Activated CD8-positive, alpha-beta T cell treated with anti-CD3 and anti-CD28 coated beads for 36 hours (primary cell): ENCODE results near the gene SHROOM2. TPM values are rescaled to one million over a fixed set of nuclear protein-coding genes. Genes with fewer than 3 reads are reported as not detected.

ENCODE experiments used
- ATAC-seq: fragments of 200-7000 bp; cut with Tn5 transposase; one replicate; pipeline ENCODE4 v1.10.0; 2021; ENCODE audit warnings: mild to moderate bottlenecking, moderate library complexity
- CTCF ChIA-PET: fragments of 350-600 bp; sonication (Branson Sonifier 250); formaldehyde crosslinking; loops from one replicate; lab custom pipeline; 2021; ENCODE audit warnings: antibody characterized with exemption; lab: Charles Lee
- POLR2A ChIA-PET: fragments of 350-600 bp; sonication (Branson Sonifier 250); formaldehyde crosslinking; loops from one replicate; lab custom pipeline; 2021; ENCODE audit warnings: antibody characterized with exemption; lab: Charles Lee
- DNase-seq: peaks from one replicate; pipeline ENCODE4 v3.0.0-alpha.2; 2020
- H3K27ac Mint-ChIP-seq: one replicate; pipeline ENCODE4 v1.8.0; 2021; ENCODE audit warnings: mild to moderate bottlenecking, mixed read lengths
- H3K27me3 Mint-ChIP-seq: one replicate; pipeline ENCODE4 v1.8.0; 2021; ENCODE audit warnings: mixed read lengths
- H3K36me3 Mint-ChIP-seq: one replicate; pipeline ENCODE4 v1.8.0; 2021; ENCODE audit warnings: low read depth, mixed read lengths
- H3K4me1 Mint-ChIP-seq: one replicate; pipeline ENCODE4 v1.8.0; 2021; ENCODE audit warnings: low read depth, mixed read lengths
- H3K4me3 Mint-ChIP-seq: one replicate; pipeline ENCODE4 v1.8.0; 2021; ENCODE audit warnings: mild to moderate bottlenecking, moderate library complexity, mixed read lengths
- H3K9me3 Mint-ChIP-seq: one replicate; pipeline ENCODE4 v1.8.0; 2021; ENCODE audit warnings: mixed read lengths
- CTCF ChIP-seq: fragments of 200-600 bp; IDR thresholded peaks from one replicate; pipeline ENCODE4 v1.8.0; 2022; ENCODE audit warnings: antibody characterized with exemption, mild to moderate bottlenecking
- intact Hi-C: fragments of 100-400 bp; cut with micrococcal nuclease; formaldehyde crosslinking; loops from one replicate; pipeline ENCODE4 v1.10.0; 2022
- total RNA-seq, 2 experiments: library from RNA; stranded (reverse); gene quantifications; one replicate each; pipeline ENCODE4 v1.2.3, GENCODE V29; 2021

Gene SHROOM2
- total RNA-seq, 2 experiments from 2014 or later: not detected

- Mint-ChIP-seq H3K4me3 (peak overlapping the region; percentile 50), H3K4me1 (peaks cover 17% of the 10 kb centered on the region), H3K36me3 (no peaks in the 10 kb centered on the region), H3K27ac (peak overlapping the region; percentile 79), H3K27me3 (no peaks in the 10 kb centered on the region), H3K9me3 (no peaks in the 10 kb centered on the region)
- TF ChIP-seq CTCF: no peak
- peak; percentile 92 for ATAC-seq
- DNase-seq: peak; percentile 86
- CTCF ChIA-PET: interaction anchor here (0.9 to 16.3 kb wide), 12 partner anchors 12 to 193 kb away, joined by 3 to 244 read pairs (median 4); no protein-coding TSS in a partner anchor
- intact Hi-C loops: loop anchor here (2.0 to 5.0 kb wide), 2 partner anchors 110 to 121 kb away; no protein-coding TSS in a partner anchor
- POLR2A ChIA-PET: interaction anchor here (0.6 to 1.8 kb wide), 4 partner anchors 15 to 124 kb away, joined by 3 to 15 read pairs (median 4); no protein-coding TSS in a partner anchor
Measured at GRCh38 chrX:9997524-9997923, 211.3 kb downstream of the SHROOM2 start.

Other genes starting within 250 kb of the SHROOM2 start
- gene GPR143, start 20.6 kb upstream of the SHROOM2 start, total RNA-seq: not detected
- gene CLDN34, start 180.9 kb downstream of the SHROOM2 start, total RNA-seq: not detected